Glomerular endothelial cell (primary cell): ENCODE data around the gene CDCA7L. TPM values are rescaled to one million over a fixed set of nuclear protein-coding genes. Genes with fewer than 3 reads are reported as not detected.

Source experiments
- DNase-seq: peaks from one replicate; pipeline ENCODE4 v3.0.0-alpha.2; 2011; ENCODE audit warnings: low read depth, low spot score; ENCODE audit errors: extremely low read depth
- total RNA-seq: library from RNA; depleted of rRNA; stranded (reverse); fragments of >200 nt; gene quantifications from 2 replicates; pipeline ENCODE4 v1.2.3, GENCODE V29; 2015

Gene CDCA7L, protein sequence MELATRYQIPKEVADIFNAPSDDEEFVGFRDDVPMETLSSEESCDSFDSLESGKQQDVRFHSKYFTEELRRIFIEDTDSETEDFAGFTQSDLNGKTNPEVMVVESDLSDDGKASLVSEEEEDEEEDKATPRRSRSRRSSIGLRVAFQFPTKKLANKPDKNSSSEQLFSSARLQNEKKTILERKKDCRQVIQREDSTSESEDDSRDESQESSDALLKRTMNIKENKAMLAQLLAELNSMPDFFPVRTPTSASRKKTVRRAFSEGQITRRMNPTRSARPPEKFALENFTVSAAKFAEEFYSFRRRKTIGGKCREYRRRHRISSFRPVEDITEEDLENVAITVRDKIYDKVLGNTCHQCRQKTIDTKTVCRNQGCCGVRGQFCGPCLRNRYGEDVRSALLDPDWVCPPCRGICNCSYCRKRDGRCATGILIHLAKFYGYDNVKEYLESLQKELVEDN
- 35.3 and 36.5 TPM in 2 replicates for total RNA-seq

GRCh38 chr7:21945454-21946221 lies at the start of gene CDCA7L:
CDCA7L (minus strand) TSS chr7:21945899; CDS start chr7:21945804, 95 bp downstream.
- DNase-seq: no peak

DNA sequence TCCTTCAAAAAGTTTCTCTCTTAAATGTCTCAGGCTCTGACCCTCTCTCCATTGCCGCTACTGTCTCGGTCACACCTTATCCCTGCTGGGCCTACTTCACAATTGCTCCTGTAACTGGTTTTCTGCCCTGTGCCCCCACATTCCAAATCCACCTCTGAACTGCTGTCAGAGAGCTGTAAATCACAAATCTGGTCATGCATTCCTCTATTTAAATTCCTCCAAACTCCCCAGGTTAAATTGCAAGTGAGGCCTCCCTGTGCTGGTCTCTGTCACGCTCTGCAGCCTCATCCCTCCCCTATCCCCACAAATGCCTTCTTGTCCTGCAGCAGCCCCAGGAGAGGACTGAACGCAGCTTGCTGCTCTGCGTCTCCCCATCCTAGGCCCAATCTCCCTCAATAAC lies 40.4 kb upstream of the CDCA7L start:
- no peak for DNase-seq

DNA sequence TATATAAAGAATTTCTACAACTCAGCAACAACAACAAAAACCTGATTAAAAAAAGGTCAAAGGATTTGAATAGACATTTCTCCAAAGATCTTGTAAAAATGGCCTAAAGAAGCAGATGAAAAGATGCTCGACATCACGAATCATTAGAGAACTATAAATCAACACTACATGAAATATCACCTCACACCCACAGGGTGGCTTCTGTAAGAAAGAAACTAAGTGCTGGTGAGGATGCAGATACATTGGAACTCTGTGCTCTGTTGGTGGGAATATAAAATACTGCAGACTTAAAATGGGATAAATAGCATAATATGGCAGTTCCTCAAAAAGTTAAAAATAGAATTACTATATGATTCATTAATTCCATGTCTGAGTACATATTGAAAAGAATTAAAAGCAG lies 38.3 kb upstream of the CDCA7L start:
- DNase-seq: no peak

GRCh38 chr7:21983056-21983455 lies 37.4 kb upstream of the CDCA7L start:
- DNase-seq: no peak

DNA sequence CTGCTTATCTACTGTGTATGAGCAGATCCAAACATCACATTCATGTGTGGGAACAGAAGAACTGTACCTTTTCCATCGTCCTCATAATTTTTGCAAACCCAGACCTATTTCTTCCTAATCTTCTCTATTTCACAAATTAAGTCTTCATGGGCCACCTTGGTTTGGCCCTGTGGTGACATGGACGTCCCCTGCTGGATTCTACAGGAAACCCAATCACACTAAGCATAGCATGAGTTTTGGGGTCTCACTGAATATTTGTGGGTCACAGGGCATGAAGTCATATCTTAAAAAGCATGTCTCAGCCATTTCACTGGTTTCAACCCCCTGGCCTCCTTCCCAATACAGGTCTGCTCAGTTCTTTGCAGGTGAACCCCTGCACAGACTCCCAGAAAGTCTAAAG lies 35.8 kb upstream of the CDCA7L start:
- no peak for DNase-seq

DNA sequence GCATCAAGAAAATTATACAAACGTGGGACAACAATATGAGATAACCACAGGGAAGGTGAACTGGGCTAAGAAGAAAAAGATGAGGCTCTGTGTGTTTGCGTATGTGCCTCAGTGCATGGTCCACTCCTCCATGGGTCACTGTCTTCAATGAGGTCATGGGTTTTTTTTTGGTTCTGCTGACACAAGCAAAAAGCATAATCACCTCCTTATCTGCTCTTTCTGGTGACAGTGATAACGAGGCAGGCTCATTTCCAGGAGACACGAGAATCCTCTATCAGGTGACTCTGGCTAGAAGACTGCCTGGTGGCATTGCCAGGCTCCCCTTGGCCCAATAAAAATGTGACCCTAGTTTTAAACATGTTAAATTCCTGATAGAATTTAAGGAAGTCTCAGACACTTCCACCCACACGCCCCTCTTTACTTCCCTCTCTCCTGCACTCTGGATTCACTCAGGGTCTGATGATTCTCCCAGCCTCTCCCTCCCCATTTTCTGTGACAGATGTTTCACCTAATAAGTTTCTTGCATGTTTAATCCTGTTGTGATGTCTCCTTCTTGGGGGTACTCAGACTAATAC lies 35.3 kb upstream of the CDCA7L start:
- DNase-seq: no peak

DNA sequence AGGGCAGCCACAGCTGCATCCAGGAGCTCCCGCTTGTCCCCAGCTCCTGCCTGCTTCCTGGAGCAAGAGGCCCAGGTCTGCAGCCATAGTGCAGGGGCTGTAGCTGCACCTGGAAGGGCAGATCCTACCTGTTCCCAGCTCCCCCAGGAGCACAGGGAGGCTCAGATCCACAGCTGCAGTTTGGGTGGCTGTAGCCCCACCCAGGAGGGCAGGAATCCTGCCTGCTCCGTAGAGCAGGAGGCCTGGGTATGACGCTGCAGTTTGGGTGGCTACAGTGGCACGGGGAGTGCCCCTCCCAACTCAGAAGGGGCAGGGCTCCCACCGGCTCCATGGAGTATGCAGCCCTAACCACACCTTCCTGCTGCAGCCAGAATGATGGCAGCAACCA lies 26.7 kb upstream of the CDCA7L start:
- no peak for DNase-seq

GRCh38 chr7:21971780-21972396 lies 26.2 kb upstream of the CDCA7L start:
- DNase-seq: no peak

DNA sequence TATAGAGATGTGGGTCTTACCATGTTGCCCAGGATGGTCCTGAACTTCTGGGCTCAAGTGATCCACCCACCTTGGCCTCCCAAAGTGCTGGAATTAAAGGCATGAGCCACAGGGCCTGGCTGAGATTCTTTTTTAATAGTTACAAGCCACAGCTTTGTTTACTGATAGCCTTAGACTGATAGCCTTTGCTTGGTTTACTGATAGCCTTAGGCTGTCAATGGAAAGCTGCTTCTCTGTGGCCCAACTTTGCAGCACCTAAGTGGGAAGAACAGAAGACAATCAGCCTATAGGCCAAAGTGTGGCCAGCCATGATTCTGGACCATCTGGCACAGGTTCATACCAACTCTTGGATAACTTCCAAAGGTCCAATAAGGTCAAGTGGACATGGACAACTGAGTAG lies 24.1 kb upstream of the CDCA7L start:
- no peak for DNase-seq

DNA sequence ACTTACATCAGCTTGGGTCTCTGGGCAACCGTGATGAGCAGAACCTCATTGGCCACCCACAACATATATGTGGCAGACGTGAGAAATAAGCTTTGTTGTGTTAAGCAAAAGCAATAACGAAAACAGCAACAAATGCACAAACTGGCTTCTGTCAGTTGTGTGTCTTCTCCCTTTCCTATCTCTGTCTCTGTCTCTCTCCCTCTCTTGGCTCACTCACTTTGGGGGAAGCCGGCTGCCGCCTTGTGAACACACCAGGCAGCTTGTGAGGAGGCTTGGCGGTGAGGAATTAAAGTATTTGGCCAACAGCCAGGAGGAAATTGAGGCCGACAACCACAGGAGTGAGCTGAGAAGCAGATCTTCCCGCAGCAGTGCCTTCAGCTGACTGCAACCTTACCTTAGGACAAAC lies 21.9 kb upstream of the CDCA7L start:
- DNase-seq: no peak

GRCh38 chr7:21966271-21966670 lies 20.6 kb upstream of the CDCA7L start:
- no peak for DNase-seq

GRCh38 chr7:21965291-21965690 lies 19.6 kb upstream of the CDCA7L start:
- no peak for DNase-seq

DNA sequence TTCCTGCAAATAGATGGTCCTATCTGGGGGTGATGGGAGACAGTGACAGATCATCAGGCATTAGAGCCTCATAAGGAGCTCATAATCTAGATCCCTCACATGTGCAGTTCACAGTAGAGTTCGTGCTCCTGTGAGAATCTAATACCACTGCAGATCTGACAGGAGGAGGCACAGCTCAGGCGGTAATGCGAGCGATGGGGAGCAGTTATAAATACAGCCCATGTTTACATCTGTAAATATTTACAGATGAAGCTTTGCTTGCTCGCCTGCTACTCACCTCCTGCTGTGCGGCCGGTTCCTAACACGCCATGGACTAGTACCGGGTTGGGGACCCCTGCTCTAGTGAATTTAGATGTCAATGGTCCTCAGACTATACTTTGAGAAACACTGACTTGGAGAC lies 17.0 kb upstream of the CDCA7L start:
- no peak for DNase-seq

DNA sequence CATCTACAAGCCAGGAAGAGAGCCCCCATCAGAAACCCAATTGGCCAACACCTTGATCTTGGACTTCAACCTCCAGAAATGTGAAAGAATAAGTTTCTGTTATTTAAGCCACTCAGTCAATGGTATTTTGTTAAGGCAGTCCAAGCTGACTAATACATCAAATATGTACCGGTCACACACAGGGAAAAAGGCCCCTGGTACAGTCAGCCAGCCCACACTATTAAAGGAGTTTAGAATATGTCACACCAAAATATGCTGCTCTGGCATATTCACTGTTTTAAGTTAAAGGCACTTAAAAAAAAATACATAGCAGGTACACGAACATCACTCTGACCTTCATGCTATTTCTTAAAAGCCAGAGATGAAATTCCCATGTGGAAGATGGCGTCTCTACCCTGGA lies 15.2 kb upstream of the CDCA7L start:
- DNase-seq: no peak

DNA sequence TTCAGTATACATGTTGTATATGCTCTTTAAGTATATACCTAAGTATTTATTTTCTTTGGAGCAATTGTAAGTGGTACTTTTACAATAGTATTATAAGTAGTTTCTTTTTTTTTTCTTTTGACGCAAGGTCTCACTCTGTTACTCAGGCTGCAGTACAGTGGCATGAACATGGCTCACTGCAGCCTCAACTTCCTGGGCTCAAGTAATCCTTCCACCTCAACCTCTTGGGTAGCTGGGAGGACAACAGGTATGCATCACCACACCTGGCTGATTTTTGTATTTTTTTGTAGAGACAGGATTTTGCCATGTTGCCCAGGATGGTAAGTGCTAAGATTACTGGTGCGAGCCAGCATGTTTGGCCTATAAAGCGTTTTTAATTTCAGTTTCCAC lies 13.7 kb upstream of the CDCA7L start:
- DNase-seq: no peak

- DNase-seq: no peak
These were observed 8.1 kb upstream of the CDCA7L start for GRCh38 chr7:21953781-21954180.

DNA sequence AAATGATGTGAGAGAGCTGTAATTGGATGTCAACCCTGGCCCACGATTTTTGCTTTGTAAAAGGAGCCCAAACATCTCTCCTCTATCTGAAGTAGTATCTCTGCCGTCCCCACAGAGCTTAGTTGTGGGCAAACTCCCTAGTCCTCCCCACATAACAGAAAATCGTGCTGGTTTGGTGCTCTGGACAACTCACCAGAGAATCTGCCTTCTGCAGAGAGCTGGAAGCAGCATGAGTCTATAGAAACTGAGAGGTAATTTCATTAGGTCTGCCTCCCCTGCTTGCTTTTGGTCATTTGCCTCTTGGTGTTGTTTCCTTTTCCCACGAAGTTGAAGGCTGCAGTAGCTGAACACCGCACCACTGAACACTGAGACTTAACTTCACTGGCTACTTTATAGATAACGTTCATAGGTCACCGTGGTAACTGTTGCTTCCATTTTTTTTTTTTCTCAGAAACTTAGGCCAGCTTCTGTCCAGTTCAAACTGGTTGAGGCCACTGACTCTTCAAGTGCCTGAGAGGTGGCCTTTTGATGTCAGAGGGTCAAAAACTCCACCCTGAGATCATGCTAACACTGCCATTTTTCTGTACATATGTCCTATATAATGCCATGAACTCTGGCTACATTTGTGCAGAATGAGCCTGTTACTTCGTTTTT lies 3.3 kb upstream of the CDCA7L start:
- no peak for DNase-seq

GRCh38 chr7:21948364-21948763 lies 2.7 kb upstream of the CDCA7L start:
- no peak for DNase-seq

DNA sequence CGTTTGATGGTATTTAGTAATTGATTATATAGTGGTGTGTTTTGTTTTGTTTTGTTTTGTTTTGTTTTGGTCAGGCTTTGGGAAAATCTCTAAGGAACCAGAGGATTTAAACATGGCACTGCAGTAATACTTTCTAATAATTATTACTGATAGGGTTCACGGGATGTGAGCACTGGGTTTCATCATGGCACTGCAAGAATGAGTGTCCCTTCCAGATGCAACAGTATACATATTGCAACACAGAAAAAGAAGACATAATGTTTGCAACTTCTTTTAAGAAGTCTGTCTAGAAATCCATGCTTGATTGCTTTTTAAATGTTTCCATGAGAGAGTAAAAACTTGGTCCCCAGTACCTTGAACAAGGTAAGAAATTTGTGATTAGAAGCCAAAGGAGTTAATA lies 2.2 kb upstream of the CDCA7L start:
- DNase-seq: no peak

DNA sequence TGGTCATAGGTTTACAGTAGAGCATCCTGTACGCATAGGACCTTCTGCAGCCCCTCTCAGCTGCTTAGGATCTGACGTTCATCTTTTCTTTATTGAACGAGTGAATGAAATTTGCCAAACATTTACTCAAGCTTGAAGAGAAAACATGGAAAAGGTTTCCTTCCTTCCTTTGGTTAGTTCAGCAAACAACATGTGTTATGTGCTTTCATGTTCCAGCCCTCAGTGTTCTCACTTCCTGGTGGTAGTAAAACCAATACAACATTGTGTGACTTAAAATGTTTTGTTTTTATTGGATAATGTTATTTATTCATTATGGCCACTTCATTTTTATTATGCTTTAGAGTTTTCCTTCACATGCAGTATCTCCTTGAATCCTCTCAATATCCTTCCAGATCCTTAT lies 1.4 kb upstream of the CDCA7L start:
- no peak for DNase-seq

DNA sequence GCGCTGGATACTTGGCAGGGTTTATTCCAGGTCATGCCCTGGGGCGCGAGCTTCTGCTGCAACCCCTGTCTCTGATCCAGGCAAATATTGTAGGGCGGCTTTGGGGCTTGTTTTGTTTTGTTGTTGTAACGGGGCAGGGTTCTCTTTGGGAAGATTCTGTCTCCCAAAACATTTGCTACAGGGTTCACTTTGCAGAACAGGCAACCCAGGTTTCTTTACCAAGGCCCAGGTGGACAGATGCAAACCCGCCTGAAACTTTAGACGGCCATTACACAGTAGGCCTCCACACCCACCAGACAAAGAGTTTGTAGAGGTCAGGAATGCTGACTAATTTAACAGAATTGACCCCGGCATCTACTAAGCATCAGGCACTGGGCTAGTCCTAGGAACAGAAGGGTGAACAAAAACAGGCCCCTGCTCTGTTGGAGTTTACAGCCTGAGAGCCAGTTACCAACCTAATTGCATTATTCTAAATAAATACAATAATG lies 567 bp upstream of the CDCA7L start:
- no peak for DNase-seq
